Lower leg skin (tissue), 3 donors: Measurements from ENCODE around the gene MPL.

ENCODE experiments used
- CTCF ChIP-seq, 3 donors: fragments of 450-650 bp; IDR thresholded peaks; one replicate each; pipeline ENCODE4 v1.5.1; 2016; ENCODE audit warnings: antibody characterized with exemption in 3 of 3, mild to moderate bottlenecking in 3 of 3, moderate library complexity in 2 of 3
- POLR2A ChIP-seq, 2 donors: fragments of 450-650 bp; IDR thresholded peaks; one replicate each; pipeline ENCODE4 v1.6.1; 2016 to 2017; ENCODE audit warnings: antibody characterized with exemption in 2 of 2, mild to moderate bottlenecking in 1 of 2, moderate library complexity in 1 of 2

GRCh38 chr1:43305461-43305860, 32.2 kb upstream of the MPL start:
- TF ChIP-seq CTCF (IDR thresholded peaks at IDR 0.05) (no peak), POLR2A (IDR thresholded peaks at IDR 0.05) (no peak)
